ENCODE results near the gene HSPD1. TPM values are rescaled to one million over a fixed set of nuclear protein-coding genes. Genes with fewer than 3 reads are reported as not detected.
"Not testable (repeated sequence)": the region's sequence is repeated elsewhere in the genome, so short reads cannot be mapped to it uniquely, and the experiment has no call there.

The HSPD1 gene
- polyA plus RNA-seq, 4 donors = 112 to 637 (median 311) TPM

DNA sequence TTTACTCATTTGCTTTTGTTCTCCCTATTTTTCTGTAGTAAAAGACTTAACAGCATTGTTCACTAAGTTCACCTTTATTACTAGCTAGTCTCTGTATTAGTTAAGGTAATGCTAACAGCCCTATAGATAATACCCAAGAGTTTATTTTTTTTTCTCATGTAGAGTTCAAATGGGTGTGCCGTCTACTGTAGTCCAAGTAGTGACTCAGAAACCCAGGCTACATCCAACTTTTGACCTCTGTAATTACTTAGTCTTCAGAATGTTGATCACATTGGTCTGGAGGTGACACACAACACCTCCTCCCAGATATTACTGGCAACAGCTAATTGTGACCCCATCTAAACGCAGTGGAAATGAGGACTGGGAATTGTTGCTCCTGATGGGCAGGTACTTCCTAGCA is 38.6 kb downstream of the HSPD1 start:
- Histone ChIP-seq H3K27me3 (ENCODE audit: control insufficient read depth in 3 of 3, insufficient read depth in 3 of 3, low read length in 3 of 3) (no peaks in the 10 kb centered on the region), H3K9me3 (ENCODE audit: control insufficient read depth in 2 of 2, insufficient read depth in 1 of 2, low read depth in 1 of 2, low read length in 1 of 2) (no peaks in the 10 kb centered on the region), H3K4me1 (ENCODE audit: control insufficient read depth in 3 of 3, insufficient read depth in 2 of 3, low read depth in 1 of 3, low read length in 2 of 3) (peaks cover 0 to 8% (median 4%) of the 10 kb centered on the region in 3 donors), H3K36me3 (ENCODE audit: control insufficient read depth in 3 of 3, insufficient read depth in 2 of 3, low read depth in 1 of 3, low read length in 3 of 3) (peaks cover 9 to 30% (median 11%) of the 10 kb centered on the region in 3 donors), H3K27ac (ENCODE audit: low read depth in 1 of 3, low read length in 2 of 3) (peak overlapping the region; percentile 8 to 60 (median 52)), H3K4me3 (ENCODE audit: low read depth in 1 of 3, low read length in 3 of 3) (no peak overlapping the region)
- WGBS, 3 donors = 31 to 75% (median 63%) methylated on average over 2 of the region's 2 CpGs
- FAIRE-seq (no peak), DNase-seq (peak; percentile 57 to 86)

DNA sequence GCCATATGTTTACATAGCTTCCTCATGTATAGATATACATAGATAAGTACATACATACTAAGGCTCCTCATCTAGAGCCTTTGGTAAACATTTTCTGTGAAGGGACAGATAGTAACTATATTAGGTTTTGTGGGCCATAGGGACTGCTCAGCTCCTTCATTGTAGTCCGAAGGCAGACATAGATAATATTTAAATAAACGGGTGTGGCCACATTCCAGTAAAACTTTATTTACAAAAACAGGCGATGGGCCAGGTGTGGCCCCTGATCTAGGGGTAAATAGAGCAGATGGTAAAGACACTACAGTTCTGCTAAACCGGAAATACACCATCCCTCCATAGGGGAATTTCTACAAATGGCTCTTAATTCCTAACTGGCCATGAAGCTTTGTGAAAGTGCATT is 39.0 kb downstream of the HSPD1 start:
- H3K4me3 ChIP-seq (ENCODE audit: low read depth in 1 of 3, low read length in 3 of 3) = no peak overlapping the region
- H3K27ac ChIP-seq (ENCODE audit: low read depth in 1 of 3, low read length in 2 of 3) = peak overlapping the region in 2 of 3 donors; percentile 52 to 60
- no peaks in the 10 kb centered on the region for H3K27me3 ChIP-seq (ENCODE audit: control insufficient read depth in 3 of 3, insufficient read depth in 3 of 3, low read length in 3 of 3)
- H3K36me3 ChIP-seq (ENCODE audit: control insufficient read depth in 3 of 3, insufficient read depth in 2 of 3, low read depth in 1 of 3, low read length in 3 of 3) = peaks cover 9 to 28% (median 10%) of the 10 kb centered on the region in 3 donors
- FAIRE-seq (no peak), DNase-seq (peak; percentile 34 to 36)
- no peaks in the 10 kb centered on the region for H3K9me3 ChIP-seq (ENCODE audit: control insufficient read depth in 2 of 2, insufficient read depth in 1 of 2, low read depth in 1 of 2, low read length in 1 of 2)
- 39 to 70% (median 64%) methylated on average over 4 of the region's 4 CpGs for WGBS, 3 donors
- H3K4me1 ChIP-seq (ENCODE audit: control insufficient read depth in 3 of 3, insufficient read depth in 2 of 3, low read depth in 1 of 3, low read length in 2 of 3) = peaks cover 0 to 8% (median 4%) of the 10 kb centered on the region in 3 donors

DNA sequence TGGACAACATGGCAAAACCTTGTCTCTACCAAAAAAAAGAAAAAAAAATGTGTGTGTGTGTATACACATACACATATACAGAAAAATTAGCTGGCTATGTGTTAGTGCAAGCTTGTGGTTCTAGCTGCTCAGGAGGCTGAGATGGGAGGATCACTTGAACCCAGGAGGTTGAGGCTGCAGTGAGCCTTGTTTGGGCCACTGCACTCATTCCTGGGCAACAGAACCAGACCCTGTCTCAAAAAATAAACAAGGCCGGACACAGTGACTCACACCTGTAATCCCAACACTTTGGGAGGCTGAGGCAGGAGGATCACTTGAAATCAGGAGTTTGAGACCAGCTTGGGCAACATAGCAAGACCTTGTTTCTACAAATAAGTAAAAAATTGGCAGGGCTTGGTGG is 44.2 kb downstream of the HSPD1 start:
- Histone ChIP-seq H3K9me3 (ENCODE audit: control insufficient read depth in 2 of 2, insufficient read depth in 1 of 2, low read depth in 1 of 2, low read length in 1 of 2) (no peaks in the 10 kb centered on the region), H3K27ac (ENCODE audit: low read depth in 1 of 3, low read length in 2 of 3) (no peak overlapping the region), H3K27me3 (ENCODE audit: control insufficient read depth in 3 of 3, insufficient read depth in 3 of 3, low read length in 3 of 3) (no peaks in the 10 kb centered on the region), H3K4me3 (ENCODE audit: low read depth in 1 of 3, low read length in 3 of 3) (no peak overlapping the region), H3K36me3 (ENCODE audit: control insufficient read depth in 3 of 3, insufficient read depth in 2 of 3, low read depth in 1 of 3, low read length in 3 of 3) (peaks cover 0 to 6% (median 2%) of the 10 kb centered on the region in 3 donors), H3K4me1 (ENCODE audit: control insufficient read depth in 3 of 3, insufficient read depth in 2 of 3, low read depth in 1 of 3, low read length in 2 of 3) (peaks cover 4 to 7% (median 6%) of the 10 kb centered on the region in 3 donors)
- 100% methylated on average over 1 of the region's 1 CpG for WGBS, 3 donors
- DNase-seq = no peak
- no peak for FAIRE-seq

DNA sequence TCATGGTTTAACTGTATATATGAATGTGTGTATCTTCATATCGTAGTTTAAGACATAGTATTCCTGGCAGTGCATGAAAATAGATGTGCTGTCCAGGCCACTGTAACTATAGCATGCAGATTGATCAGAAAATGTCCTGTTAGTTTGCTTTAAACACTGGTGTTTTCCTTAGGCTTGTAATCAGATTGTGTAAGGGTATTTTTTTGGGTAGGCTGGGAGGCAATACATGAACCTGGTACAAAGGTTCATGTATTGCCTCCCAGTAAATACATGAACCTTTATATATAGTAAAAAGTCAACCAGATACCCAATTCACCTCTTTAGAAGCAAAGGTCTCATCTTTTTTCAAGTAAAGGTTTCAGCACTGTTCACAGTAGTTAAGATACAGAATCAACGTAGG is 44.7 kb downstream of the HSPD1 start:
- H3K27ac ChIP-seq (ENCODE audit: low read depth in 1 of 3, low read length in 2 of 3) = no peak overlapping the region
- no peaks in the 10 kb centered on the region for H3K27me3 ChIP-seq (ENCODE audit: control insufficient read depth in 3 of 3, insufficient read depth in 3 of 3, low read length in 3 of 3)
- peak overlapping the region in 1 of 3 donors; percentile 78 for H3K4me3 ChIP-seq (ENCODE audit: low read depth in 1 of 3, low read length in 3 of 3)
- FAIRE-seq (no peak), DNase-seq (no peak)
- peaks cover 4 to 7% (median 6%) of the 10 kb centered on the region in 3 donors for H3K4me1 ChIP-seq (ENCODE audit: control insufficient read depth in 3 of 3, insufficient read depth in 2 of 3, low read depth in 1 of 3, low read length in 2 of 3)
- peaks cover 0 to 3% (median under 1%) of the 10 kb centered on the region in 3 donors for H3K36me3 ChIP-seq (ENCODE audit: control insufficient read depth in 3 of 3, insufficient read depth in 2 of 3, low read depth in 1 of 3, low read length in 3 of 3)
- 57 to 74% (median 72%) methylated on average over 2 of the region's 2 CpGs for WGBS, 3 donors
- H3K9me3 ChIP-seq (ENCODE audit: control insufficient read depth in 2 of 2, insufficient read depth in 1 of 2, low read depth in 1 of 2, low read length in 1 of 2) = no peaks in the 10 kb centered on the region

DNA sequence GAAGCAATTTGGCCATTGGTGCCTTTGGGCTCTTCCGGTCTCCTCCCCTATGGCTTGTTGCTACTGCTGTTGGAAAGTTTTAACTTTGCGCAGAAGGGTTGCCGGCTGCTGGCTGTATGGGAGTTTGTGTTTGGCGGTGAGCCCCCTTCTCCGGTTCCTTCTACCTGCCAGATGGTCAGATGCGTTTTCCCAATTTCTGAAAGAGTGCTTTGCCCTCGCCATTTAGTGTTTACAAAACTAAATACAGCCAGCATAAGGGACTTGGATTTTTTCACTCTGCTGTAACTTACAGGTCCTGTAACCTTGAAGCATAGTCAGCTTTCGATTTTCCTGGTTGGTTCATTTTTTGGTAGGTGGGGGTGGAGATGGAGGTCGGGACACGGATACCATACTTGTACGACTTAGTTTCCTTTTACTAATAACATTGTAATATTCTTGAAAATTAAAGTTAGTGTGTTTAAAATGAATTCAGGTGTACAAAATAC is 45.7 kb downstream of the HSPD1 start:
- 0 to 1% (median 0%) methylated on average over 11 of the region's 11 CpGs for WGBS, 3 donors
- DNase-seq = no peak

DNA sequence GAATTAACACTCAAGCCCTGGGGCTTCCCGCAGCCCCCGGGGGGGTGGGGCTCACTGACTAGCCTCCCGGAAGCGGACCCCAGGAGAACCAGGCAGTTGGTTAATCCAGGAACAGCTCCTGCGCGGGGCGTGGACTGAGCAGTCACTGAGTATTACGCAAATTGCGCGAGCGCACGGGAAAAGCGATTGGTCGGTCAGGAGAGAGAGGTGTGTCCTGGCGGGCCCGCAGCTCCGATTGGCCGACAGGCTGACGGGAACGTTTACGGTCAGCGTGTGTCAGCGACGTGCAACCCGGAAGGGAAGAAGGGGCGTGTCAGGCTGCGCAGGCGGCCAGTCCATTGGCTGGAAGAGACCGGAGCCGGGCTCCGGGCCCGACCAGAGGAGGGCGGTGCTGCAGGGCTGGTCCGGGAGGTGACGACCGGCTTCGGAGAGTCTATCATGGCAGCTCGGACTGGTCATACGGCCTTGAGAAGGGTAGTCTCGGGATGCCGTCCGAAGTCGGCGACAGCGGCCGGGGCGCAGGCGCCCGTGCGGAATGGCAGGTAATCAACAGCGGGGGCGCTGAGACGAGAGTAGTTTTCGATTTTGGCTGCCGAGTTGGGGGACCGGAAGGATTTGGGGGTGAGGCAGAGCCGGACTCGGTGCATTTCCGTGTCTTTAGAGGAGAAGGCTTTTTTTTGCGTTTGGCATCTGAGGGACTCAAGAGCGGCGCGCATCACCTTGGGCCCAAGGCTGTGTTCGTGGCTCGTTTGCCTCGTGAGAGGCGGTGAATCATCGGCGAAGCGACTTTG is 46.3 kb downstream of the HSPD1 start, which contains the start of gene COQ10B:
TSS of gene COQ10B (plus strand) at position 430 of the 791 bp plus-strand sequence. CDS start at position 439, 9 bp downstream.
- no peaks in the 10 kb centered on the region for H3K9me3 ChIP-seq (ENCODE audit: control insufficient read depth in 2 of 2, insufficient read depth in 1 of 2, low read depth in 1 of 2, low read length in 1 of 2)
- no peaks in the 10 kb centered on the region for H3K27me3 ChIP-seq (ENCODE audit: control insufficient read depth in 3 of 3, insufficient read depth in 3 of 3, low read length in 3 of 3)
- no peaks in the 10 kb centered on the region for H3K36me3 ChIP-seq (ENCODE audit: control insufficient read depth in 3 of 3, insufficient read depth in 2 of 3, low read depth in 1 of 3, low read length in 3 of 3)
- DNase-seq (peak; percentile 99 to 100), FAIRE-seq (peak; percentile 26)
- H3K4me3 ChIP-seq (ENCODE audit: low read depth in 1 of 3, low read length in 3 of 3) = peak within 1 kb of the TSS; percentile 69 to 80 (median 78)
- 0% methylated on average over 63 to 70 of the region's 70 CpGs for WGBS, 3 donors
- H3K27ac ChIP-seq (ENCODE audit: low read depth in 1 of 3, low read length in 2 of 3) = peak within 1 kb of the TSS; percentile 97 to 99 (median 98)
- peaks cover 0 to 7% (median 6%) of the 10 kb centered on the region in 3 donors for H3K4me1 ChIP-seq (ENCODE audit: control insufficient read depth in 3 of 3, insufficient read depth in 2 of 3, low read depth in 1 of 3, low read length in 2 of 3)

More for the DNA sequence above, 45.7 kb downstream of the HSPD1 start:
- H3K9me3 ChIP-seq (ENCODE audit: control insufficient read depth in 2 of 2, insufficient read depth in 1 of 2, low read depth in 1 of 2, low read length in 1 of 2) = no peaks in the 10 kb centered on the region
- no peaks in the 10 kb centered on the region for H3K36me3 ChIP-seq (ENCODE audit: control insufficient read depth in 3 of 3, insufficient read depth in 2 of 3, low read depth in 1 of 3, low read length in 3 of 3)
- H3K27me3 ChIP-seq (ENCODE audit: control insufficient read depth in 3 of 3, insufficient read depth in 3 of 3, low read length in 3 of 3) = no peaks in the 10 kb centered on the region
- no peak for FAIRE-seq
- peak overlapping the region; percentile 69 to 80 (median 78) for H3K4me3 ChIP-seq (ENCODE audit: low read depth in 1 of 3, low read length in 3 of 3)
- H3K27ac ChIP-seq (ENCODE audit: low read depth in 1 of 3, low read length in 2 of 3) = peak overlapping the region; percentile 97 to 99 (median 98)
- H3K4me1 ChIP-seq (ENCODE audit: control insufficient read depth in 3 of 3, insufficient read depth in 2 of 3, low read depth in 1 of 3, low read length in 2 of 3) = peaks cover 0 to 7% (median 6%) of the 10 kb centered on the region in 3 donors

DNA sequence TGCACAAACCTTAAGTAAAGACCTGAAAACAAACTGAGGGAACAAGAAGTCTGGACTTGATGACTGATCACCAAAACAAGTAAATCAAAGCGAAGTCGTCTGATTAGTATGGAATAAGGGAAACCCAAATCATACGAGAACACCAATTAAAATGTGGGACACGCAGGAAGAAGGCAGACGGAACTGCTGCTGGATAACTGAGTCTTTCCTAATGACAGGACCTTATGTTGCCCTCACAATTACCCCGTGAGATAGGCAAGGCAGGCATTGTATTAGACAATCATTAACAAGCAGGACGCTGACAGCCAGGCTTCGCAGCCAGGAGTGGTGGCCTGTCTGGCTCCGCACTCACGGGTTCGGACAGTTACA is 46.9 kb downstream of the HSPD1 start:
- Histone ChIP-seq H3K9me3 (ENCODE audit: control insufficient read depth in 2 of 2, insufficient read depth in 1 of 2, low read depth in 1 of 2, low read length in 1 of 2) (no peaks in the 10 kb centered on the region), H3K27ac (ENCODE audit: low read depth in 1 of 3, low read length in 2 of 3) (peak overlapping the region; percentile 86 to 99 (median 93)), H3K4me1 (ENCODE audit: control insufficient read depth in 3 of 3, insufficient read depth in 2 of 3, low read depth in 1 of 3, low read length in 2 of 3) (peaks cover 0 to 7% (median 6%) of the 10 kb centered on the region in 3 donors), H3K27me3 (ENCODE audit: control insufficient read depth in 3 of 3, insufficient read depth in 3 of 3, low read length in 3 of 3) (no peaks in the 10 kb centered on the region), H3K36me3 (ENCODE audit: control insufficient read depth in 3 of 3, insufficient read depth in 2 of 3, low read depth in 1 of 3, low read length in 3 of 3) (no peaks in the 10 kb centered on the region), H3K4me3 (ENCODE audit: low read depth in 1 of 3, low read length in 3 of 3) (peak overlapping the region; percentile 21 to 78 (median 64))
- DNase-seq = no peak
- no peak for FAIRE-seq
- WGBS, 3 donors = 0 to 3% (median 3%) methylated on average over 11 of the region's 11 CpGs

DNA sequence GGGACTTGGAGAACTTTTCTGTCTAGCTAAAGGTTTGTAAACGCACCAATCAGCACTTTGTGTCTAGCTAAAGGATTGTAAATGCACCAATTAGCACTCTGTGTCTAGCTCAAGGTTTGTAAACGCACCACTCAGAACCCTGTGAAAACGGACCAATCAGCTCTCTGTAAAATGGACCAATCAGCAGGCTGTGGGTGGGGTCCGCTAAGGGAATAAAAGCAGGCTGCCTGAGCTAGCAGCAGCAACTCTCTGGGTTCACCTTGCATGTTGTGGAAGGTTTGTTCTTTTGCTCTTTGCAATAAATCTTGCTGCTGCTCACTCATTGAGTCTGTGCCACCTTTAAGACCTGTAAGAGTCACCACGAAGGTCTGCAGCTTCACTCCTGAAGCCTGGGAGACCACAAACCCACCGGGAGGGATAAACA is 48.7 kb downstream of the HSPD1 start:
- H3K27ac ChIP-seq (ENCODE audit: low read depth in 1 of 3, low read length in 2 of 3); H3K4me1 ChIP-seq (ENCODE audit: control insufficient read depth in 3 of 3, insufficient read depth in 2 of 3, low read depth in 1 of 3, low read length in 2 of 3); FAIRE-seq; H3K9me3 ChIP-seq (ENCODE audit: control insufficient read depth in 2 of 2, insufficient read depth in 1 of 2, low read depth in 1 of 2, low read length in 1 of 2); H3K36me3 ChIP-seq (ENCODE audit: control insufficient read depth in 3 of 3, insufficient read depth in 2 of 3, low read depth in 1 of 3, low read length in 3 of 3); H3K4me3 ChIP-seq (ENCODE audit: low read depth in 1 of 3, low read length in 3 of 3); DNase-seq; H3K27me3 ChIP-seq (ENCODE audit: control insufficient read depth in 3 of 3, insufficient read depth in 3 of 3, low read length in 3 of 3): not testable (repeated sequence)
- 82 to 93% (median 88%) methylated on average over 6 of the region's 6 CpGs for WGBS, 3 donors

Data from small intestine (tissue), 7 donors.